NCI-H2227 (cell line): Measurements from ENCODE around the gene SYNDIG1L.

Experiments used
- DNase-seq: peaks from one replicate; lab custom pipeline; 2025; ENCODE audit not compliant: unreplicated experiment; lab: John Stamatoyannopoulos, UW

The SYNDIG1L gene

GRCh38 chr14:74429991-74430390, 4.0 kb upstream of the SYNDIG1L start:
- no peak for DNase-seq

GRCh38 chr14:74429221-74429691, 3.2 kb upstream of the SYNDIG1L start:
- no peak for DNase-seq

GRCh38 chr14:74427651-74428050, 1.6 kb upstream of the SYNDIG1L start:
- no peak for DNase-seq

- peak; percentile 48 for DNase-seq
Observed at GRCh38 chr14:74425525-74426201, 347 bp downstream of the SYNDIG1L start.

- no peak for DNase-seq
Observed at GRCh38 chr14:74424606-74425005, 1.4 kb downstream of the SYNDIG1L start.

GRCh38 chr14:74423246-74423645, 2.8 kb downstream of the SYNDIG1L start:
- peak; percentile 19 for DNase-seq

GRCh38 chr14:74421981-74422380, 4.0 kb downstream of the SYNDIG1L start:
- DNase-seq, result peak; percentile 18

- no peak for DNase-seq
Observed at GRCh38 chr14:74419086-74419485, 6.9 kb downstream of the SYNDIG1L start.

- no peak for DNase-seq
Observed at GRCh38 chr14:74418031-74418430, 8.0 kb downstream of the SYNDIG1L start.

- DNase-seq, result no peak
Observed at GRCh38 chr14:74417611-74418010, 8.4 kb downstream of the SYNDIG1L start.

GRCh38 chr14:74417201-74417600, 8.8 kb downstream of the SYNDIG1L start:
- DNase-seq, result no peak

GRCh38 chr14:74415115-74415437, 10.9 kb downstream of the SYNDIG1L start:
- no peak for DNase-seq

GRCh38 chr14:74414403-74415114, 11.5 kb downstream of the SYNDIG1L start:
- peak; percentile 35 for DNase-seq

- peak; percentile 49 for DNase-seq
Observed at GRCh38 chr14:74413627-74414026, 12.4 kb downstream of the SYNDIG1L start.

- DNase-seq, result no peak
Observed at GRCh38 chr14:74412753-74413152, 13.3 kb downstream of the SYNDIG1L start.

- DNase-seq, result no peak
Observed at GRCh38 chr14:74411671-74412070, 14.3 kb downstream of the SYNDIG1L start.

GRCh38 chr14:74409441-74409840, 16.6 kb downstream of the SYNDIG1L start:
- no peak for DNase-seq

GRCh38 chr14:74408870-74409269, 17.1 kb downstream of the SYNDIG1L start:
- no peak for DNase-seq

GRCh38 chr14:74407801-74408154, 18.2 kb downstream of the SYNDIG1L start:
- DNase-seq, result no peak

- no peak for DNase-seq
Observed at GRCh38 chr14:74407021-74407800, 18.8 kb downstream of the SYNDIG1L start.

GRCh38 chr14:74405663-74406062, 20.3 kb downstream of the SYNDIG1L start:
- no peak for DNase-seq

- no peak for DNase-seq
Observed at GRCh38 chr14:74404435-74404834, 21.6 kb downstream of the SYNDIG1L start.
